Smooth muscle cell of trachea (primary cell): Measurements from ENCODE around the gene LINGO4. TPM values are rescaled to one million over a fixed set of nuclear protein-coding genes. Genes with fewer than 3 reads are reported as not detected.

Experiments
- total RNA-seq: library from RNA; depleted of rRNA; stranded (reverse); fragments of >200 nt; gene quantifications from 2 replicates; pipeline ENCODE4 v1.2.1, GENCODE V29; 2014

Gene LINGO4, protein sequence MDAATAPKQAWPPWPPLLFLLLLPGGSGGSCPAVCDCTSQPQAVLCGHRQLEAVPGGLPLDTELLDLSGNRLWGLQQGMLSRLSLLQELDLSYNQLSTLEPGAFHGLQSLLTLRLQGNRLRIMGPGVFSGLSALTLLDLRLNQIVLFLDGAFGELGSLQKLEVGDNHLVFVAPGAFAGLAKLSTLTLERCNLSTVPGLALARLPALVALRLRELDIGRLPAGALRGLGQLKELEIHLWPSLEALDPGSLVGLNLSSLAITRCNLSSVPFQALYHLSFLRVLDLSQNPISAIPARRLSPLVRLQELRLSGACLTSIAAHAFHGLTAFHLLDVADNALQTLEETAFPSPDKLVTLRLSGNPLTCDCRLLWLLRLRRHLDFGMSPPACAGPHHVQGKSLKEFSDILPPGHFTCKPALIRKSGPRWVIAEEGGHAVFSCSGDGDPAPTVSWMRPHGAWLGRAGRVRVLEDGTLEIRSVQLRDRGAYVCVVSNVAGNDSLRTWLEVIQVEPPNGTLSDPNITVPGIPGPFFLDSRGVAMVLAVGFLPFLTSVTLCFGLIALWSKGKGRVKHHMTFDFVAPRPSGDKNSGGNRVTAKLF
- not detected in 2 replicates for total RNA-seq

DNA sequence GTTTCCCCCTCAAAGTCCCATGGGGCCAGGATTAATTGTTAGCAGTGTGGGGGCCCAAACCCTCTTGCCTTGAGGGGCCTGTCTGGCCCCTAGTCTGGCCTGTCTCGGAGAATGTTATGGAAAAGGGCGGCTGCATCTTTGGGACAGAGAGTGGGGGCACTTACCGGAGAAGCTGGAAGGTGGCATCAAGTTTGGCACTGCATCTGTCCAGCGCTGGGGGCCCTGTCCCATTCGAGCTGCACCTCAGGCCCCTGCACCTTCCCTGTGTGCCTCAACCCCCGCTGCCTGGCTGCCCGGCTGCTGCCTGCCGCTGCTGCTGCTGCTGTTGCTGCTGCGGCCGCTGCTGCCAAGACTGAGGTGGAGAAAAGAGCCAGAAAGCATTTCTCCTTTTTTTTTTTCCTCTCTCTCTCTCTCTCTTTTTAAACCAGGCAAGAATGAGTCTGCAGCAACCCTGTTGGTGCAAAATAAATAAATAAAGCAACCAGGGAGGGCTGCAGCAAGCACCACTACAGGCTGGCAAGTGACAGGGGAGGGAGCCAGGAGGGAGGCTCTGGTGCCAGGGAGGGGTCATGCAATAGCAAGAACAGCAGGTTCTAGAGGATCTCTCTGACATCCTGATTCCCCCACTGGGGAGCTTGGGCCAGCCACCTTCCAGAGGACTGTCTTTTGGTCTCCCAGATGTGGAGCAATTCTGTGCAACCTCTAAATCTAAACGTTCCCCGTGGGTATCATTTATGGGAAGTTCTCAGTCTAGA lies at the start of gene LINGO4:
Gene LINGO4 (minus strand): TSS at position 354 of the 755 bp plus-strand sequence. CDS start 2,715 bp downstream, outside the sequence.

DNA sequence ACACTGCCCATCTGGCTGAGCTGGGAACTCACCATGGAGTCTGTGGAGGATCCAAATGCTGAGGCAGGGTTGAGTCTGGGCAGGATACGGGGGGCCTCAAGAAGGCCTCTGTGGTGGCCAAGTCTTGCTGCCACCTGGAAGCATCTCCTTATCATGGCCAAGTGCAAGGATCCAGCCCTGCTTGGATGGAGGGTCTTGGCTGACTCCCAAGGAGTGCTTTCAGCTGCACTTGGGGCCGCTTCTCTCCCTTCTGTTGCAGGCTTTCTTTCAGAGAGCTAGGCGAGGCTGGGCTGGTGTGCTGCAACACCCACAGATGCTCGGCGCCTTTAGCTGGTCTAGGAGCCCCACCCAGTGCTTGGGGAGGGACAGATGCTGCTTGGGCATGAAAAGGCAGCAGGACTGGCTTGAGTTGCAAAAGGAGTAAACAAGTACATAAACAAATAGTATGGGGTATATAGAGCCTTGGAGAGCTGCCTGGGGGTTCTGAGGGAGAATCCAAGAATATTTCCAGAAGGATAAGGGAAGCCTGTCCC lies 48.3 kb upstream of the LINGO4 start, which contains the start of gene THEM5:
Gene THEM5 (minus strand): TSS at position 302 of the 533 bp plus-strand sequence. CDS start 147 bp downstream, at position 155.

DNA sequence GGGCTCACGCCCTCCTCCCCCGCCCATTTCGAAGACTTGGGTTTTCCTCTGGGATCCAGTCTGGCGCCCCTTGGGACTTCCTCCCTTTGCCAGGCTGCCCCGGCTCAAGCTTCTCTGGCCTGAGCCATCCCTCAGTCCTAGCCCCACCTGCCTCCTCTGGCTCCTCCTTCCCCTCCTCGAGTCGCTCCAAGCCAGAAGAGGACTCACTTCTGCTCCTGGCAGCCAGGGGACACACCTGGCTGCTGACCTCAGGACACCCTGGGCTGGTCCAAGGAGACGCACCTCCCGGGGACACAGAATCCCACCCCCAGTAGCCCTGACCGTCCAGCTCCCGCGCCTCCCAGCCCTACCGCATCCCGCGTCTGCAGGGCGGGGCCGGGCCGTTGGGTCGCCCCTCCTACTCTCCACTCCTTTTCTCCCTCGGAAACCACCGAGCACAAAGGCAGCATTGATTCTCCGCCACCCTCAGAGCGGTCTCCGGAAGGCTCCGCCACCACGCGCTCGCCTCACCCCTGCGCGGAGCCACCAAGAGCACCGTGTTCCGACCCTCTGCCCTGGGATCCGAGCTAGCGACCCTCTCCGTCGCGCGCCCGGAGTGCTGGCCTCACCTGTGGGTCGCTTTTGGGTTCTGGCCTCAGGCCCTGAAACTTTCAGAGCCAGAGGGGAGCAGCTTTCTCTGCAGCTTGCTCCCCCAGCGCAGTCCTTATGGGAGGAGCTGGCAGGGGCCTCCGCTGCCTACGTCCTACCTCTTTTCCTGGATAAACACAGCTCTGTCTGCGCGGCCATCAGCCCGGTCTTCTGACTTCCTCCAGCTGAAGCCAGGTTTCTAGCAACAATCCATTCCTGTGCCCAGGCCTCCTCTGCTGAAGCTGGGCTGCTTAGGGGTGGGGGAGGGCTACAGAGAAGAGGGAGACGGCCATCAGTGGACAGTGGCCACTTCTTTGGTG lies 34.5 kb upstream of the LINGO4 start, which contains the start of gene C2CD4D:
Gene C2CD4D (minus strand): TSS at position 364 of the 947 bp plus-strand sequence. CDS start 831 bp downstream, outside the sequence.

DNA sequence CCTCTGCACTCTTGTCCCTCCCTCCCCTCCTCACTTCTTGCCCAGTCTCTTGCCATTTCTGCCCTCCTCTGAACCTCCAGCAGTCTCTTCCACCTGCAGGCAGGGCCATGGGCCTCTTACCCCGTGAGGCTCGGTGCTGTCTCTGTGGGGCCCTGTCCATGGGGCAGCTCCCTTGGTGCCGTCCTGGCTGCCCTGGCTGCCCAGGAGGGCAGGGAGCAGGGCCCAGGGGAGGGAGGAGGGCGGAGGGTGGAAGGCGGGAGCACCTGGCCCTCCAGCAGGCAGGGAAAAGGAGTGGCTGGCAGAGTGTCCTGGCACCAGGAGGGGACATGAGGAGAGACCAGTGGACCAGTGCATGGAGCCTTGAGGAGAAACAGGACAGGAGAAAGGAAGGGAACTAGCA lies 26.4 kb upstream of the LINGO4 start, which contains the start of gene RORC:
Gene RORC (minus strand): TSS at position 198 of the 400 bp plus-strand sequence. CDS start 38 bp downstream, at position 160.

DNA sequence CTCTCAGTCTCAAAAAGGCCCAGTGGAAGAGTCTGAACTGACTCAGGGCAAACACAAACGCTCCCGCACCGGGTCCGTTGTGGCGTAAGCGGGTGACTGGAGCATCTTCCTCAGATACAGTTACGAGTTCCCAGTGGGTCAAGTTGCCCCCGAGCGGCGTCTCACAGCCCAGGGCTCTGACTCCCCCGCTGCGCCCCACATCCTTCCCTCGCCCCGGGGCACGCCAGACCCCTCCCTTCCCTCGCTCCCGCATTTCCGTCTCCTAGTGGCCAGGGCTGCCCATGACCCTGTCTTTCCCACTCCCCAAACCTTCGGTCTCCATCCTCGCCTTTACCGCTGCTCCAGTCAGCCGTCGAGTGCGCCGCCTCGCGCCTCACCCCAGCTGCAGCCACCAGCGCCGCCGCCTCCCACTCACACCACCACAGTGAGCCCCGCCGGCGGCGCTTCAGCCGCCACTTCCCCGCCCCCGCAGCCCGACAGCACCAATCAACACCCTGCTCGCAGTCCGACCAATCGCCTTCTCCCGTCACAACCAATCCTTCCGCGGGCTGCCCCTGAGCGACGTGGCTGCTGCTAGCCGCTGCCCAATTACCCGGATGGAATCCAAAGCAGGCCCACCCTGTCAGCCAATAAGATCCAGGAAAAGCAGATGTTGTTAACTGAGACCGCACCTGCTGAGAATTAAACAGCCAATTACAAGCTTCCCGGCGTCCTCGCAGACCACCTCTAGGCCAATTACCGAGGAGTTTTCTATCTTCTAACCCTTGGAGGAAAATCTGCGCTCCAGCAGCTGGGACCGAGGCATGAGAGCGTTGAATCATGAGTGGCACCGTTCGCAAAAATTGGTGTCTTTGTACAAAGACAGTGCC lies 14.9 kb downstream of the LINGO4 start, which contains the start of gene TDRKH:
Gene TDRKH (minus strand): TSS at position 430 of the 869 bp plus-strand sequence. CDS start 7,478 bp downstream, outside the sequence.

DNA sequence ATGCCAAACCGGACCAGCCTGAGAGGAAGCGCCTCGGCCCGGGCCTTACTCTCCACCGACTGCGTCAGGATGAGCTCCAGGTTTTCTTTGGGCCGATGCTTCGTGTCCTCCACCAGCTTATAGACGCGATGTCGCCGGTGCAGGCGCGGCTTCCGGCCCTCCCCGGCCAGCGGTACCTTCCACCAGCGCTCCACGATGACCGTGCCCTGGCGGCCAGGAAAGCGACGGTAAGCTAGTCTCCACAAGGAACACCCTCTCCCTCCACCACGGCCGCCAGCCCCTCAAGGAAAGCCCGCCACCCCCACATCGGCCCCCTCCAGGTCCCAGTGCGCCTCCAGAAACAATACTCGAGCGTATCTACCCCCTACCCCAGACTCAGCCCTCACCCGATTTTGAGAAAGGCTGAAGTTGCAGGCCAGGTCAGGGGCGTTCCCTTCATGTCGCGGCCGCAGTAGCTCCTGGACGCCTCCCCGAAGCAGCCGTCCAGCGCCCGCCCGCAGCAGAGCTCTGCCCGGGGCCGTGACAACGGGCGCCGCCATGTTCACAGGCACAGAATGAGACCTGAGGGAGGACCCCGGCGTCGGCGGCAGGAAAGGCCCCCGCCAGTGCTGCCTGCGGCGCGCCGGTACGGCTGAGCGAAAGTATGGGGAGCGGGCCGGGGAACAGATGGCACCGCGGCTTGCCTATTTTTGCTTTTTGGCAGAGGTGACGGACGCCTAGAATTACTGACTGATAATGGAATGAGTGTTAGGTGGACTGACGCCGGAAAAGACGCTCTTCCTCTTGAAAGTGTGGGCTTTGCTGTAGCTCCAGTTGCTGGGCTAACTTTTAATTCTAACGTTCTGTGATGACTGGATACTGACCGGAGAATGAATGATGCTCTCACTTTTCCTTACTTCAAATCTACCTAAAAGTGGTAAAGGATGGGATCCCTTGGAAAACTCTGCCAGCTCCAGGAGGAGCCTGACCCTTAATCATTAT lies 42.0 kb downstream of the LINGO4 start, which contains the start of gene MRPL9:
Gene MRPL9 (minus strand): TSS at position 556 of the 981 bp plus-strand sequence. CDS start 17 bp downstream, at position 539.

Other genes with a start within 250 kb of the LINGO4 start
- 38.3 and 38.5 TPM in 2 replicates for gene SNX27, start 193.4 kb downstream of the LINGO4 start, total RNA-seq
- not detected in 2 replicates for gene CELF3, start 88.6 kb downstream of the LINGO4 start, total RNA-seq
- gene RIIAD1, start 83.9 kb downstream of the LINGO4 start, total RNA-seq, result not detected in 2 replicates
- 73.1 and 97.4 TPM in 2 replicates for gene MRPL9, start 41.9 kb downstream of the LINGO4 start, total RNA-seq
- 1.5 and 3.8 TPM in 2 replicates for gene TDRKH, start 14.9 kb downstream of the LINGO4 start, total RNA-seq
- gene RORC, start 26.4 kb upstream of the LINGO4 start, total RNA-seq, result under 0.01 and 0.15 TPM in 2 replicates
- gene C2CD4D, start 34.4 kb upstream of the LINGO4 start, total RNA-seq, result not detected in 2 replicates
- 0.17 TPM in 1 of 2 replicates, not detected in the other for gene THEM5, start 48.3 kb upstream of the LINGO4 start, total RNA-seq
- 10.6 and 13.2 TPM in 2 replicates for gene THEM4, start 104.1 kb upstream of the LINGO4 start, total RNA-seq
- 107 and 187 TPM in 2 replicates for gene S100A10, start 188.4 kb upstream of the LINGO4 start, total RNA-seq
- gene S100A11, start 231.6 kb upstream of the LINGO4 start, total RNA-seq, result 79.0 and 87.0 TPM in 2 replicates